Thyroid gland (tissue), 4 donors: ENCODE data around the gene PDE1C. TPM values are rescaled to one million over a fixed set of nuclear protein-coding genes. Genes with fewer than 3 reads are reported as not detected.

Experiments used
- DNase-seq, 2 donors: peaks; one replicate each; pipeline ENCODE4 v3.0.0-alpha.2; 2019
- H3K27ac ChIP-seq, 3 donors: fragments of 200-600 bp; sonication (generic); 1 replicate in 2 of 3; 2 replicates in 1 of 3; pipeline ENCODE4 v1.5.1; 2016 to 2019; ENCODE audit warnings: mild to moderate bottlenecking in 1 of 3, moderate library complexity in 1 of 3
- H3K27me3 ChIP-seq: fragments of 200-600 bp; sonication (generic); one replicate; pipeline ENCODE4 v1.5.1; 2019
- H3K36me3 ChIP-seq, 2 donors: fragments of 200-600 bp; sonication (generic); one replicate each; pipeline ENCODE4 v1.5.1; 2016 to 2019
- H3K4me1 ChIP-seq, 2 donors: fragments of 200-600 bp; sonication (generic); one replicate each; pipeline ENCODE4 v1.5.1; 2017 to 2019
- H3K4me3 ChIP-seq, 3 donors: fragments of 200-600 bp; sonication (generic); replicated peaks in 1 of 3; 1 replicate in 2 of 3; 2 replicates in 1 of 3; pipeline ENCODE4 v1.5.1; 2016; ENCODE audit warnings: mild to moderate bottlenecking in 1 of 3
- H3K9me3 ChIP-seq: fragments of 200-600 bp; sonication (generic); one replicate; pipeline ENCODE4 v1.5.1; 2017
- POLR2A ChIP-seq, 2 donors: fragments of 450-650 bp; IDR thresholded peaks; one replicate each; pipeline ENCODE4 v1.6.1; 2017; ENCODE audit warnings: antibody characterized with exemption in 2 of 2, mild to moderate bottlenecking in 2 of 2, moderate library complexity in 1 of 2
- WGBS, 2 donors: methylation state at CpG; one replicate each; pipeline ENCODE4 v1.1.5; 2017; 5-methylcytosine and 5-hydroxymethylcytosine counted together
- intact Hi-C: fragments of 100-400 bp; cut with DNase I; formaldehyde crosslinking; loops from one replicate; pipeline ENCODE4 v1.15.1; 2023
- total RNA-seq, 4 donors: library from RNA; depleted of rRNA; stranded (reverse); fragments of >200 nt; gene quantifications; one replicate each; pipeline ENCODE4 v1.2.3, GENCODE V29; 2016
- TF ChIP-seq, protein P1 (sequence below), 6 experiments: fragments of 200-600 bp in 3 of 6; fragments of 450-650 bp in 3 of 6; sonication (generic) in 3 of 6; IDR thresholded peaks; one replicate each; pipeline ENCODE4 v1.5.1; 2016 to 2019; ENCODE audit warnings: antibody characterized with exemption in 6 of 6, mild to moderate bottlenecking in 2 of 6, inconsistent platforms in 1 of 6, moderate library complexity in 1 of 6

The PDE1C gene
- total RNA-seq, 4 donors from 2014 or later, result 2.8 to 7.8 (median 4.0) TPM

DNA sequence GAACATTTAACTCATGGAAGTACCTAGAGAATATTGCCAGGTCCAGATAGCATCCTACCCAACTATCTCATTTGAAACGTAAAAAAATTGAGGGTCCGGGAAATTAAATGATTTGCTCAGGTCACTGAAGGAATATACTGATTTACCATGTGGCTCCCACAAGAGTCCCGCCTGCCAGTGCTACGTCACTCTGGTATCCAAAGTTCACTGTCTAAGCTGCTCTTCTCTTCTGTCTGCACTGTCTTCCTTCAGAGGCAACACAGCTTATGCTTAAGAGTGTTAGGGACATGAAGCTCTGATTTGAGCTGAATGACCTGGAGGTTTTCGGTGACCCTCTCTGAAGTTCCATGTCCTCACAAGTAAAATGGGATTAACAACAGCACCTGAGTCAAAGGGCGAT, 114.6 kb downstream of the PDE1C start:
- TF ChIP-seq, protein P1, sequence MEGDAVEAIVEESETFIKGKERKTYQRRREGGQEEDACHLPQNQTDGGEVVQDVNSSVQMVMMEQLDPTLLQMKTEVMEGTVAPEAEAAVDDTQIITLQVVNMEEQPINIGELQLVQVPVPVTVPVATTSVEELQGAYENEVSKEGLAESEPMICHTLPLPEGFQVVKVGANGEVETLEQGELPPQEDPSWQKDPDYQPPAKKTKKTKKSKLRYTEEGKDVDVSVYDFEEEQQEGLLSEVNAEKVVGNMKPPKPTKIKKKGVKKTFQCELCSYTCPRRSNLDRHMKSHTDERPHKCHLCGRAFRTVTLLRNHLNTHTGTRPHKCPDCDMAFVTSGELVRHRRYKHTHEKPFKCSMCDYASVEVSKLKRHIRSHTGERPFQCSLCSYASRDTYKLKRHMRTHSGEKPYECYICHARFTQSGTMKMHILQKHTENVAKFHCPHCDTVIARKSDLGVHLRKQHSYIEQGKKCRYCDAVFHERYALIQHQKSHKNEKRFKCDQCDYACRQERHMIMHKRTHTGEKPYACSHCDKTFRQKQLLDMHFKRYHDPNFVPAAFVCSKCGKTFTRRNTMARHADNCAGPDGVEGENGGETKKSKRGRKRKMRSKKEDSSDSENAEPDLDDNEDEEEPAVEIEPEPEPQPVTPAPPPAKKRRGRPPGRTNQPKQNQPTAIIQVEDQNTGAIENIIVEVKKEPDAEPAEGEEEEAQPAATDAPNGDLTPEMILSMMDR (IDR thresholded peaks at IDR 0.05), result no peak
- TF ChIP-seq POLR2A (IDR thresholded peaks at IDR 0.05), result no peak
- DNase-seq, result no peak
- no peaks in the 10 kb centered on the region for H3K36me3 ChIP-seq
- 89 to 91% methylated on average over 6 of the region's 6 CpGs for WGBS, 2 donors
- H3K27me3 ChIP-seq, result no peaks in the 10 kb centered on the region
- no peaks in the 10 kb centered on the region for H3K4me1 ChIP-seq
- H3K9me3 ChIP-seq, result no peaks in the 10 kb centered on the region
- intact Hi-C loops, result no loop called here
- H3K27ac ChIP-seq, result no peak overlapping the region
- H3K4me3 ChIP-seq, result no peak overlapping the region

DNA sequence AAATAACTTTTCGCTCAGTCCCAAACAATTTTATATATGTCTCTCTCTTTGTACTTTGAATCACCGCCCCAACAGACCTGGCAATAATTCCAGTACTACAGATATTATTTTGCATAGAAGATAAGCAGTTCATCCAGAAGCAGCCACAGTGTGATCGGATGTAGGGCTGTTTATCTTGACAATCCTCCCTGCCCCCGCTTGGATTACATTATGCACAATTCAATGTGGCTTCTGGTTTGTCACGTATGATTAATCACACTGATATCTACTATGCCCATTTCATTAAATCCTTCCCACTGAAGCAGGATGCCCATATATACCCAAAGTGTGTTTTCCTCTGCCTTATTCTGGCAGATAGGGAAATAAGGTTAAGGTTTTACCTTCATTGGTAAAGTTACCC, 115.2 kb downstream of the PDE1C start:
- no peak overlapping the region for H3K27ac ChIP-seq
- H3K36me3 ChIP-seq, result no peaks in the 10 kb centered on the region
- no peaks in the 10 kb centered on the region for H3K9me3 ChIP-seq
- H3K4me1 ChIP-seq, result no peaks in the 10 kb centered on the region
- no peaks in the 10 kb centered on the region for H3K27me3 ChIP-seq
- 88 to 91% methylated on average over 5 of the region's 5 CpGs for WGBS, 2 donors
- H3K4me3 ChIP-seq, result no peak overlapping the region
- TF ChIP-seq, protein P1 (IDR thresholded peaks at IDR 0.05), result no peak
- no peak for TF ChIP-seq POLR2A (IDR thresholded peaks at IDR 0.05)
- intact Hi-C loops, result no loop called here
- DNase-seq, result no peak

DNA sequence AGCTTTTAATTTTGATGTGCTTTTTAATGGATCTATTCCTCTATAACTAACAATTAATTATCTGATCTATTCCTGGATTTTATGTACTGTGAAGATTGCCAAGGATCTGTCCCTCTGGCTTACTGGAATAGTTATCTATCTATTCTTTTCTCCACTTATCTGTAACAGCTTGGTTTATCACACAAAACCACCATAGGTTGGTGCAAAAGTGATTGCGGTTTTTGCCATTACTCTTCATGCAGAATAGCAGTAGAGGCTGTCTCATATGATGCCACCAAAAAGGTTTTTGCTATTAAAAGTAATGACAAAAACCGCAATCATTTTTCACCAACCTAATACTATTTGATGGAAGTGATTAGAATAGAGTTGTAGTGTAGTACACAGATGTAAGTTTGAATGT, 115.7 kb downstream of the PDE1C start:
- intact Hi-C loops, result no loop called here
- Histone ChIP-seq H3K27me3 (no peaks in the 10 kb centered on the region), H3K36me3 (no peaks in the 10 kb centered on the region), H3K4me3 (no peak overlapping the region), H3K4me1 (no peaks in the 10 kb centered on the region), H3K9me3 (no peaks in the 10 kb centered on the region), H3K27ac (no peak overlapping the region)
- DNase-seq, result no peak
- TF ChIP-seq, protein P1 (IDR thresholded peaks at IDR 0.05), result no peak
- TF ChIP-seq POLR2A (IDR thresholded peaks at IDR 0.05), result no peak
- WGBS, 2 donors, result 84 to 90% methylated on average over 2 of the region's 2 CpGs

DNA sequence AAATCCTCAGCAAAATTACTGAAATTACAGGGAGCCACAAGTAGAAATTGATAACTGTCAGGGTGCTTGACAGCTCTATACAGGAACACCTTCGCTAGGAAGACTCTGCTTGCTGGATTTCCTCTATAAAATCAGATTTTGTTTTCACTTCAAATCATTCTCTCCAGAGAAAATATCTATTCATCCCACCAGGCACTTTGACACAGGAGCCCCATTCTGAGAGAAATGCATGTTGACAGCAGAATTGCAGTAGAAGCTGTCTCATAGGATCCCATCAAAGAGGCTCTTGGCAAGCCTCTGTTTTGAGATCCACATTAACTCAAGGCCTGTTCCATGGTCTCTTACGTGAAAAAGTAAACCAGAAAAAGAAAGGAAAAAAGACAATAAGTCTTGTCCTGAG, 116.8 kb downstream of the PDE1C start:
- TF ChIP-seq, protein P1 (IDR thresholded peaks at IDR 0.05), result no peak
- TF ChIP-seq POLR2A (IDR thresholded peaks at IDR 0.05), result no peak
- Histone ChIP-seq H3K27ac (no peak overlapping the region), H3K27me3 (no peaks in the 10 kb centered on the region), H3K4me1 (no peaks in the 10 kb centered on the region), H3K36me3 (no peaks in the 10 kb centered on the region), H3K9me3 (no peaks in the 10 kb centered on the region), H3K4me3 (no peak overlapping the region)
- DNase-seq, result no peak
- 75 to 85% methylated on average over 2 of the region's 2 CpGs for WGBS, 2 donors
- intact Hi-C loops, result no loop called here

DNA sequence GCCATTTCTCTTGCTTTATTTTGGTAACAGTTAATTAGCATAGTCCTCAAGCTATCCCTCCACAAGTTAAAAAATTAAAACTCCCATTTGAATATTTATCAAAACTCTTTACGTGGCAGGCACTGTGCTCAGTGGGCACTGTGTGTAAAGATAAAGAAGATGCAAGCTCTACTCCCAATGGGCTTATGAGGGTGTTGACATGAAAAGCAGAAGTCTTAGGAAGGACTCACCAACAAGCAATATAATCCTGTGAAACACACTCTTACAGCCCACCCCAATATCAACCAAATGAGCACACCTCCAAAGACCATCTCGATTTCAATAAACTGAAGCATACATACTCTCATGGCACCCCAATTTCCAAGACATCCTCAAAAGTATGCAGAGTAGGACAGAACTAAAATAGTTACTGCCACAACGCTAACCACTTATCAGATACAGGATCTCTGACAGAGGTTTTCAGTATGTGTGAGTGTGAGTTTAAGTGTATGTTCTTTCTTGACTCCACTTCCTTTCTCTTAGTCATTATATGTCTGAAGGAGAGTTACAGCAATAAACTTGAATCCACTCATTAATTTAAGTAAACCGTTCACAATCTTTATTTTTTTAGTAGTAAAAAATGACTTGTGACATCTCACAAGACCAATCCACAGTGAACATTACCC, 120.0 kb downstream of the PDE1C start:
- no peak for TF ChIP-seq POLR2A (IDR thresholded peaks at IDR 0.05)
- TF ChIP-seq, protein P1 (IDR thresholded peaks at IDR 0.05), result no peak
- no peaks in the 10 kb centered on the region for H3K27me3 ChIP-seq
- no peak overlapping the region for H3K4me3 ChIP-seq
- no peaks in the 10 kb centered on the region for H3K36me3 ChIP-seq
- no peak overlapping the region for H3K27ac ChIP-seq
- no peak for DNase-seq
- H3K4me1 ChIP-seq, result no peaks in the 10 kb centered on the region
- intact Hi-C loops, result no loop called here
- H3K9me3 ChIP-seq, result no peaks in the 10 kb centered on the region
- WGBS, 2 donors, result 68 to 73% methylated on average over 4 of the region's 4 CpGs
